NCI-H1417 treated with DMSO at 0.1 percent for 48 hours (cell line): ENCODE measurements around the gene FGD2.
"Not testable (repeated sequence)": the region's sequence is repeated elsewhere in the genome, so short reads cannot be mapped to it uniquely, and the experiment has no call there.

Source experiments
- DNase-seq: peaks from one replicate; lab custom pipeline; 2025; lab: John Stamatoyannopoulos, UW

Gene FGD2

GRCh38 chr6:37039958-37040357, 34.5 kb downstream of the FGD2 start:
- DNase-seq = no peak

- DNase-seq = no peak
These were observed 36.1 kb downstream of the FGD2 start for GRCh38 chr6:37041521-37041920.

- no peak for DNase-seq
These were observed 36.7 kb downstream of the FGD2 start for GRCh38 chr6:37042150-37042549.

DNA sequence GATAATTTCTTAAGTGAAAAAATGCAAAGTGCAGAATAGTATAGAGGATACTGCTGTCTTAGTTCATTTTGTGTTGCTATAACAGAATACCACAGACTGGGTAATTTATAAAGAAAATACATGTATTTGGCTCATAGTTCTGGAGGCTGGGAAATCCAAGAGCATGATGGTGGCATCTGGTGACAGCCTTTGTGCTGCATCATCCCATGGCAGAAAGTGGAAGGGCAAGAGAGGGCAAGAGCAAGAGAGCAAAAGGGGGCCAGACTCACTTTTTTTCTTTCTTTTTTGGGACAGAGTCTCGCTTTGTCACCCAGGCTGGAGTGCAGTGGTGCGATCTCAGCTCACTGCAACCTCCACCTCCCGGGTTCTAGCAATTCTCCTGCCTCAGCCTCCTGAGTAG, 37.6 kb downstream of the FGD2 start:
- not testable (repeated sequence) for DNase-seq

DNA sequence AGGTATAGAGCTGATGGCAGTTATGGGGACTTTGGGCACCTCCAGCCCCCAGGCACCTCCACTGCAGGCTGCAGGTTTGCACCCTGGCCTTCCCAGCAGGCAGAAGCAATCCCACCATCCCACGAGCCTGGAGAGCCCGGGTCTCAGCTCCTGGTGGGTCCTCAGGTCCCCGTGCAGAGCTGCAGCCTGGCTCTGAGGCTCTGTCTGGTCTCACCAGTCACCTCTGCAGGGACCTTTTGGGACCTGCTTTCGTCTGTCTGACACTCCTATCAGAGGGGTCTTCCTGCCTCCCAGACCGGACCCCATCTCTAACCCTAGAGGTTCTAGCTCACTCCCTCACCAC, 41.9 kb downstream of the FGD2 start:
- no peak for DNase-seq

GRCh38 chr6:37047689-37048402, 42.4 kb downstream of the FGD2 start:
- DNase-seq = no peak

- no peak for DNase-seq
These were observed 43.0 kb downstream of the FGD2 start for GRCh38 chr6:37048403-37048850.

DNA sequence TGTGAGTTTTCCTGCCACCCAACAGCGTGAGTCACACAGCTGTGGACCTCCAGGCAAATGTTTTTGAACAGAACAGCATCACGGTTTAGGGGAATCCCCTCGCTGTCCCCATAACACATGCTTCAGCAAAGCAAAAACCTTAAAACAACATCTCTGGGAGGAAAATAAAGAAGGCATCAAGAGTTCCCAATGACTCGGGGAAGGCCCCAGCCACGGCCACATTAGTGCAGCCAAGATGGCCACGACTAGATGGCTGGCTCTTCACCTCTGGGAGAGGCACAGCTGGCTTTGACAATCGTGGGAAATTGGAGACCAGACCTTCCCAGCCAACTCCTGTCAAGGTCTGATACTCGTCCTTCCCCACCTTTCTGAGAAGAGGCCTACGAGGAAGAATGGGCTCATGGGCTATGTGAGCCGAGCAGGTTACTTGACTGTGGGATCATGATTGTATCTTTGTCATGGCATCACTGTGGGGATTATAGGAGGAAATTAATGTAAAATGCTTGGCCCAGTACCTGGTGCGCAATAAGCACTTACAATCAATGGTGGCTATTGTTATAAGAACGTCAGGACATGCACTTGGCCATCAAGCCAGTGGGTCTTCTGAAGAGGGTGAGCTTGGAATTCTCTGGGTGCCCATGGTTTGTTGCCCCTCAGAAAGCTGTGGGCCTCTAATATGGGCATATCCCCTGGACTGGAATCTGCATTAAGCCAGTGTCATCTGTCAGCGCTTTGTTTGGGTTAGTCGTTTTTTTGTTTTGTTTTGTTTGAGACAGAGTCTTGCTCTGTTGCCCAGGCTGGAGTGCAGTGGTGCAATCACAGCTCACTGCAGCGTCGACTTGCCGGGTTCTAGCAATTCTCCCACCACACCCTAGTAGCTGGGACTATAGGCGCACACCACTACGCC, 43.6 kb downstream of the FGD2 start:
- no peak for DNase-seq

DNA sequence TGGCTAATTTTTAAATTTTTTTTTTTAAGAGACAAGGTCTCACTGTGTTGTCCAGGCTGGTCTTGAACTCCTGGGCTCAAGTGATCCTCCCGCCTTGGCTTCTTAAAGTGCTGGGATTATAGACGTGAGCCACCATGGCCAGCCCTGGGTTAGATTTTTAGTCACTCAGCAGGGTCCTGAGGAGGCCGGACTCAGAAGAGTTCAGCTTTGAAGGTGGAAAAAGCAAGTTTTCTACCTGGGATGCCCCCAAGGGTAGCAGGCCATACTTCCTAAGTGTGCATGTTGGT, 44.2 kb downstream of the FGD2 start:
- DNase-seq = no peak

- DNase-seq = no peak
These were observed 44.8 kb downstream of the FGD2 start for GRCh38 chr6:37050045-37050853.

DNA sequence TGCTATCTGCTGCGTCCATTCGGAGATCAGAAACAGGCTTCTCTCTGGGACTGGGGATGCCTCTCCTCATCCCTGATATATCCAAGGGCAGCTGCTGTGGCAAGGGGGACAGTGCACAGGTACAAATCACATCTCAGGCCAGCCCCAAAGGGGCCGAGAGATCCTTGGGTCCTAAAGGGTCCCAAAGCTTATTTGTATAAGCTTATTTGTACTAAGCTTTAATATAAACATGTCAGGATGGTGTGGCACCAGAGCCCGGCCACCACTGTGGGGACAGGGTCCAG, 45.3 kb downstream of the FGD2 start:
- DNase-seq = no peak

GRCh38 chr6:37051138-37052026, 45.9 kb downstream of the FGD2 start:
- no peak for DNase-seq

GRCh38 chr6:37052027-37052628, 46.7 kb downstream of the FGD2 start:
- DNase-seq = no peak

DNA sequence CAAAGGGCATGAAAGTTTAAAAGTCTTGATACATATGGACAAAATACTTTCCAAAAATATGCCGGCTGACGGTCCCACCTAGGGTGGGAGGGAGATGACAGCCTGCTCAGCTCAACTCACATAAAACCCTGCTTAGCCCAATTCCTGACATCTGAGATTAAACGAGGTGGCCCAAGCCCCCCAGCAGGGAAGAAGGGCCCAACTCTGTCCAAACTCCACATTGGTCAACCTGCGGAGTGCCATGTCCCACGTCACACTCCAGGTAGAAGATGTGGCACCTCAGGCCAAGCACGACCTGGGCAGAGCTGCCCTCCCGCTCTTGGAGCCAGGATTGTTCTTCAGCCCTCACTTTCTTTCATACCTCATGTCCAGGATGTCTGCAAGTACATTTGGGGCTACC, 48.2 kb downstream of the FGD2 start:
- DNase-seq = no peak

- no peak for DNase-seq
These were observed 48.7 kb downstream of the FGD2 start for GRCh38 chr6:37054171-37054570.

DNA sequence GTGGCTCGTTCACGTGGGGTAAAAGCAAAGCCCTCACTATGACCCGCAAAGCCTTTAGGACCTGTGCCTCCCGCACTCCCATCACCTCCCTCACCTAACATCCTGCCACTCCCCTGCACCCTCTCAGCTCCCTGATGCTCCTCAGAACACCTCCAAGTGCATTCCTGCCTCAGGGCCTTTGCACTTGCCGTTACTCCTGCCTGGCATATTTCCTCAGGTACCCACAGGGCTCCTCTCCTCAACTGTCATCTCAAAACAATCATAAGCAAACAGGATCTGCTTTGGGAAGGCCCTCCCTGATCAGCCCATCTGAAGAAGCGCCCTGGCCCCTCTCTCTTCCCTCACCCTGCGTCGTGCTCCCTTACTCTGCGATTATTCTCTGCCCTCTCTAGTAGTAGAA, 49.1 kb downstream of the FGD2 start:
- DNase-seq = no peak

DNA sequence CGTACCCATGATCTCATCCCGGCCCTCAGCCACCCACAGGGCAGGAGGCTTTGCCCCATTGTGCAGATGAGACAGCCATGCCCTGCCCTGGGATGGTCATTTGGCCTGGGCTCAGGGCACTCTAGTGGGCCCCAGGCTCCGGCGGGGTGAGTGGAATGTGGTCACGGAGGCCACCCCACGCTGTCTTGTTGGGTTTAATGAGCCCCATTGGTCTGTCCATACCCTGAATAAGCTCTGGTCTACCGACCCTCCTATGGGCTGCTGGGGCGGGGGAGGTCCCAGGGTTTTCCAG, 50.6 kb downstream of the FGD2 start:
- no peak for DNase-seq

DNA sequence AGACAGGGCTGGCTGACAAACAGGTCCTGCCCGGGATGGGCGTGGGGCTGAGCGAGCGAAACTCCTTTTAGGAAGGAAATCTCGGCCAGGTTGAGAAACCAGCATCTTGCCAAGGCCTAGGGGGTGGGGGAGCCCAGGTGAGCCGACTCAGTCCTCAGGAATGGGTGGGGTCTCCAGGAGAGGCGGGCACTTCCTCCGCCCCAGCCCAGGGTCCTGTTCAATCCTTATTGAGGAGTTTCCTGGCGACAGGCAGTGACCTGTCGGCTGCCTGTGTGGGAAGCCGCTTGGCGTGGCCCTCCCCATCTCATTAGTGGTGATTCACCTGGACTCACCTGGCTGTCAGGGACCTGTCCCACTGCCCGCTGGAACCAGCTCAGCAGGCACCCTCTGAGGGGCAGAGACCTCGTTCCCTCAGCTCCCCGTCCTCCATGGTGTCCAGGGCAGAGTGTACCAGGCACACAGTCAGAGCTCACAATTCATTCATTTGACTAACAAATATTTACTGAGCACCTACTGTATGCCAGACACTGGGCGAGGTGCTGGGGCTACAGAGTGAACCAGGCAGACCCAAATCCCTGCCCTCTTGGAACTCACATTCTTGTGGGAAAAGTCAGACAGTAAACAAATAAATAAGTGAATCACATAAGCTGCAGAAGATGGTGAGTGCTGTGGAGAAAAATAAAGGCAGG, 51.1 kb downstream of the FGD2 start:
- no peak for DNase-seq

DNA sequence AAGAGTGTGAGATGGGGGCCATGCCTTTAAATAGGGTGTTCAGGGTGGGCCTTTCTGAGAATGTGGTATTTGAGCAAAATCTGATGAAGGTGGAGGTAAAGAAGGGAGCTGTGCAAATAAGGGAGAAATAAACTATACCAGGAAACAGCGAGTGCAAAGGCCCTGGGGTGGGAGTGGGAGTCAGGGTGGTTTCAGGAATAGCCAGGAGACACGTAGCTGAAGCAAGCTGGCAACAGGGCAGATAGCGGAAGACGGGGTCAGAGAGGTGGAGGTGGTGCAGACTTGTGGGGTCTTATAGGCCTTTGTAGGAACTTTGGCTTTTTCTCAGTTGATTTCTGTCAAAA, 51.6 kb downstream of the FGD2 start:
- DNase-seq = no peak

GRCh38 chr6:37057678-37058077, 52.2 kb downstream of the FGD2 start:
- no peak for DNase-seq

DNA sequence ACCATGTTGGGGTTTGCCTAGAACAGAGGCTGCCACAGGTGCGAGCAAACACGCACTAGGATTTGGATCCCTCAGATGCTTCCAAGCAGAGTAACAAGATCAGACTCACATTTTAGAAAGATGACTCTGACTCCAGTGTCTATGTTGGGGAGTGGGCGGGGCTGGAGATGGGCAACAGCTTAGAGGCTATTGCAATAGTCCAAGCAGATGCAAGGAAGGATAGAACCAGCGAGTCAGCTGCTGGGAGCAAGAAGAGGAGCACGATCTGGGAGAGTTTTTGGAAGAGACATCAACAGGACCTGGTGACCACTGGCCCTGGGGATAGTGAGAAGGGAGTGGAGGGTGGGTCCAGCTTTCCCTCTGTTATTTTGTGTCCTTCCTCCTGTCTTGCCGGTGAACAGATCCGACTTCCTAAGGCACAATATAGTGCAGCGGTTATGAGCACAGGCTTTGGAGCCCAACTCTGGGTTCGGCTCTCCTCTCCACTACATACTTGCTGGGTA, 52.7 kb downstream of the FGD2 start:
- no peak for DNase-seq
